GM19351 (cell line): ENCODE measurements around the gene MORN1.

Experiments
- ATAC-seq: cut with Tn5 transposase; IDR thresholded peaks from one replicate; pipeline ENCODE4 v1.9.1; 2021; ENCODE audit warnings: mild to moderate bottlenecking, moderate library complexity; ENCODE audit not compliant: unreplicated experiment

MORN1 gene

GRCh38 chr1:2324553-2325366, 66.6 kb downstream of the MORN1 start:
- ATAC-seq = no peak

- ATAC-seq = no peak
Observed at GRCh38 chr1:2323451-2323974, 67.8 kb downstream of the MORN1 start.

GRCh38 chr1:2322581-2323211, 68.7 kb downstream of the MORN1 start:
- ATAC-seq = no peak

GRCh38 chr1:2322065-2322571, 69.2 kb downstream of the MORN1 start:
- ATAC-seq = no peak

GRCh38 chr1:2320760-2321667, 70.3 kb downstream of the MORN1 start:
- no peak for ATAC-seq

GRCh38 chr1:2320006-2320405, 71.3 kb downstream of the MORN1 start:
- ATAC-seq = no peak

- no peak for ATAC-seq
Observed at GRCh38 chr1:2319291-2319690, 72.1 kb downstream of the MORN1 start.

GRCh38 chr1:2318314-2319278, 72.8 kb downstream of the MORN1 start:
- ATAC-seq = no peak

- ATAC-seq = no peak
Observed at GRCh38 chr1:2317230-2318065, 73.9 kb downstream of the MORN1 start.

- no peak for ATAC-seq
Observed at GRCh38 chr1:2316451-2316961, 74.8 kb downstream of the MORN1 start.

- no peak for ATAC-seq
Observed at GRCh38 chr1:2315674-2316450, 75.5 kb downstream of the MORN1 start.

- ATAC-seq = no peak
Observed at GRCh38 chr1:2314803-2315673, 76.3 kb downstream of the MORN1 start.

- ATAC-seq = no peak
Observed at GRCh38 chr1:2314273-2314802, 77.0 kb downstream of the MORN1 start.

GRCh38 chr1:2313651-2314261, 77.6 kb downstream of the MORN1 start:
- ATAC-seq = no peak

GRCh38 chr1:2312515-2313301, 78.6 kb downstream of the MORN1 start:
- no peak for ATAC-seq

GRCh38 chr1:2312160-2312514, 79.2 kb downstream of the MORN1 start:
- ATAC-seq = no peak
